Measurements from ENCODE around the gene HERPUD1.
"Not testable (repeated sequence)": the region's sequence is repeated elsewhere in the genome, so short reads cannot be mapped to it uniquely, and the experiment has no call there.

The HERPUD1 gene

DNA sequence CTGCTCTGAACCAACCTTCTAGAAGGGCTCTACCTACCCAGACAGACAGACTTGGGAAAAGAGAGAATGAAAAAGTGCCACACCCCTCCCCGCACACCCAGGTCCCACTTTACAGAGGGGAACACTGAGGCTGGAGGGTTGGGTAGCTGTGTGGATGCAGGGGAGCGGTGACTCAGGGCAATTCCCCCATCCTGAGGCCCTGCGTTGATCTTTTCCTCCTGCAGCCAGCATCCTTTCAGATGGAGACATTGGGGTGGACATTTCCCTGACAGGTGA lies 39.8 kb downstream of the HERPUD1 start:
- DNase-seq: no peak
- no peak for ATAC-seq
- H3K36me3 Mint-ChIP-seq (ENCODE audit: low read depth): no peaks in the 10 kb centered on the region
- H3K4me1 Mint-ChIP-seq: peaks cover 41% of the 10 kb centered on the region
- no peaks in the 10 kb centered on the region for H3K9me3 Mint-ChIP-seq
- H3K4me3 Mint-ChIP-seq: no peak overlapping the region
- no peaks in the 10 kb centered on the region for H3K27me3 Mint-ChIP-seq
- no peak overlapping the region for H3K27ac Mint-ChIP-seq

DNA sequence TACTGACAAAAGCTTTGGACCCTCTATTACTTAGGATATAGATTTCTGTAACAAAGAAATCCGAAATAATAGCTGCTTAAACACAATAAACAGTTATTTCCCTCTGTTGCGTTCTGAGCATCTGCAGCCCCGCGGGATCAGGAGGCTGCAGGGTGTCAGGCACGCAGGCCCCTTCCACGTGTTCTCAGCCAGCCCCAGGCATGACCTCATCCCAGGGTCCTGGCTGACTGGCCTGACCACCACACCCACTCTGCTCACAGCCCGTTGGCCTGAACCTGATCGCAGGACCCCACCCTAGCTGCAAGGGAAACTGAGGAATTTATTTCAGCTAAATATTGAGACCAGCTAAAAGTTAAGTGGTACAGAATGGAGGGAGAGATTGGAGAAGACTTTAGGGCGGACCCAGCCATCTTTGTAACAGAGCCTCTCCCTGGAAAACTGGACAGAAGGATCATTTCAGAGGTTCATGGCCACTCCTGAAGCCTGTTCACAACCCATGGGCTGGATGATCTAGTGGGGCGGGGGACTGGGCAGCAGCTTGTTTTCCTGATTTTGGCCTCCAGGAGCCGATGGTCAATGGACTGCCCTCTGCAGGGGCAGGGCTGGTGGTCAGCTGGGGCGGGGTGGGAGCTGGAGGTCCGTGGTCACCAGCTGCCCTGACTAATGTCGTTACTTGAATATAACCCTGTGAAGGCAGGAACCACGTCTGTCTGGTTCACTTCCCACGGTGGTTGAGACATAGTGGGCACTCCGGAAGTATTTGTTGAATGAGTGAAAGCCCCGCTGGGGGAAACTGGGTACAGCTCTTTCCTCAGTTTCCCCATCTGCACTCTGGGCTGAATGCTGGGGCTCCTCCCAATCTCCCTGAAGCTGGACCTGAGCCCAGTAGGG lies 40.7 kb downstream of the HERPUD1 start:
- Mint-ChIP-seq H3K4me3 (no peak overlapping the region), H3K27ac (no peak overlapping the region)

DNA sequence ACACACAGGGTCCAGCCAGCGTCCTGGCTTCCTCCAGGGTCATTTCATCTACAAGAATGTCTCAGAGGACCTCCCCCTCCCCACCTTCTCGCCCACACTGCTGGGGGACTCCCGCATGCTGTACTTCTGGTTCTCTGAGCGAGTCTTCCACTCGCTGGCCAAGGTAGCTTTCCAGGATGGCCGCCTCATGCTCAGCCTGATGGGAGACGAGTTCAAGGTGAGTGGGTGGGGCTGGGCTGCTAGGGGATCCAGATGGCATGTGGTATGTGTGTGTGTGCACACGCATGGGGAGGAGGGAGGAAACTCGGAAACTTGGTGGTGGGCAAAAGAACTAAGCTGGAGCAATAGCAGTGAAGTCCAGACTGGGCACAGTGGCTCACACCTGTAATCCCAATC lies 41.4 kb downstream of the HERPUD1 start:
- no peak for DNase-seq
- peaks cover 43% of the 10 kb centered on the region for H3K4me1 Mint-ChIP-seq
- H3K4me3 Mint-ChIP-seq: no peak overlapping the region
- no peak overlapping the region for H3K27ac Mint-ChIP-seq
- no peak for ATAC-seq
- H3K27me3 Mint-ChIP-seq: no peaks in the 10 kb centered on the region
- no peaks in the 10 kb centered on the region for H3K36me3 Mint-ChIP-seq (ENCODE audit: low read depth)
- no peaks in the 10 kb centered on the region for H3K9me3 Mint-ChIP-seq

More for the DNA sequence above, 40.7 kb downstream of the HERPUD1 start:
- DNase-seq: no peak
- H3K9me3 Mint-ChIP-seq: no peaks in the 10 kb centered on the region
- peaks cover 41% of the 10 kb centered on the region for H3K4me1 Mint-ChIP-seq
- H3K36me3 Mint-ChIP-seq (ENCODE audit: low read depth): no peaks in the 10 kb centered on the region
- ATAC-seq: no peak
- no peaks in the 10 kb centered on the region for H3K27me3 Mint-ChIP-seq

DNA sequence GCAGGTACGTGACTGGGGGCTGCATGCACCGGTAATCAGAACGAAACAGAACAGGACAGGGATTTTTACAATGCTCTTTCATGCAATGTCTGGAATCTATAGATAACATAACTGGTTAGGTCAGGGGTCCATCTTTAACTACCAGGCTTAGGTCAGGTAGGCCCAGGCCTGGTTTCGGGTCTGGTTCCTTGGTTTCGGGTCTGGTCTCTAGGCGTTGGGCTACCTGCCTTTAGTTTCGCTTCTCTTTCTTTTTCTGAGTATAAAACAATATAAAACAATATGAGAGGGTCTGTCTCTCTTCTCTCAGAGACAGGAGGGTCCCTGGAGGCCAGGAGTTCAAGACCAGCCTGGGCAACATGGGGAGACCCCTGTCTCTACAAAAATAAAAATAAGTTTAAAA lies 42.0 kb downstream of the HERPUD1 start:
- H3K9me3 Mint-ChIP-seq; H3K36me3 Mint-ChIP-seq (ENCODE audit: low read depth); ATAC-seq; H3K4me3 Mint-ChIP-seq; H3K27me3 Mint-ChIP-seq; DNase-seq; H3K27ac Mint-ChIP-seq: not testable (repeated sequence)
- H3K4me1 Mint-ChIP-seq: peaks cover 43% of the 10 kb centered on the region

DNA sequence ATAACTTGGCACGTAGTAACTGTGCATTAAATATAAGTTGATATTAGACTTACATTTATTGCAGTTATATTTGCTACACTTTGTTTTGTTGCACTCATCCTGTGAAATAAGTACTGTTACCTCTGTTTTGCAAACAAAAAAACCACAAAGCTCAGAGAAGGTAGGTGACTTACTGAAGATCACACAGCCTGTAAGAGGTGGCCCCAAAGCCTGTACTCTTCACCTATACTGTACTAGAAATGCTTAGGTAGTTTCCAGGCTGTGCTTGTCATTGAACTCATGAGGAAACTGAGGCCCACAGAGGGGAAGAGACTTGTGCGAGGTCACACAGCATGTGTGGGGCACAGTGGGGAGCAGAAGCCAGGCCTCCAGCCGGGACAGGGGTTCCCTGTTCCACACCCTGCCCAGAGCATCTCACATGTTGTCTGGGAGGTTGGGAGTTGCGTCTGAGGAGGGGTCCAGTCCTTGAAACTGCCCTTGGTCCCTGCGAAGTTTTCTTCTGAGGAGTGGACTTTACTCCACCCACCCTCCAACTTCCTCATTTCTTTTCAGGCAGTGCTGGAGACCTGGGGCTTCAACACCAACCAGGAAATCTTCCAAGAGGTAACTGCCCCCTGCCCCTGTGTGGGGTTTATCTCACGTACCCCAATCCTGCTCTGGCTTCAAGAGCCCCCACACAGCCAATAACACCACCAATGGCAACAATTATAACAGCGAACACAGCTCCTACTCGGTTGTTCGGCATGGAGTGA lies 42.8 kb downstream of the HERPUD1 start:
- DNase-seq (no peak), ATAC-seq (no peak)
- Mint-ChIP-seq H3K27ac (no peak overlapping the region), H3K9me3 (no peaks in the 10 kb centered on the region), H3K36me3 (ENCODE audit: low read depth) (no peaks in the 10 kb centered on the region), H3K4me3 (no peak overlapping the region), H3K4me1 (peaks cover 49% of the 10 kb centered on the region), H3K27me3 (no peaks in the 10 kb centered on the region)

DNA sequence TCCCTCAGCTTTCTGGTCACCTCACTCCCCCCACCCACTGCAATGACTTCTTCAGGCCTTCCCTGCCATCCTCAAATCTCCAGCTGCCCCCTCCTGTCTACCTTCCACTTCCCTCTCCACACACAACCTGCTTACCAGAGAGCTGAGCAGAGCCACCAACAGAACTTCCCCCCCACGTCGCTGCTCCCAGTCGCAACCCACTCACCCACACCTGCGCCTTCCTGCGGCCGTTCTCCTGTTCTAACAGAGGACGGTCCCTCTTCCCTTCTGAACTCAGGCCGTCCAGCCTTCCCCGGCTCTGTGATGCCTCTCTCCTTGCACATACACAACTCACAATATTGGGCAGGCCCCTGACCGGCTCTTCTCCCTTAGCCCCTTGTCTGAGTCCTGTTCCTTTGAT lies 43.8 kb downstream of the HERPUD1 start:
- Mint-ChIP-seq H3K9me3 (no peaks in the 10 kb centered on the region), H3K27ac (peak overlapping the region; percentile 29), H3K4me1 (peaks cover 58% of the 10 kb centered on the region), H3K4me3 (no peak overlapping the region), H3K36me3 (ENCODE audit: low read depth) (peaks cover 5% of the 10 kb centered on the region), H3K27me3 (no peaks in the 10 kb centered on the region)
- no peak for DNase-seq
- no peak for ATAC-seq

DNA sequence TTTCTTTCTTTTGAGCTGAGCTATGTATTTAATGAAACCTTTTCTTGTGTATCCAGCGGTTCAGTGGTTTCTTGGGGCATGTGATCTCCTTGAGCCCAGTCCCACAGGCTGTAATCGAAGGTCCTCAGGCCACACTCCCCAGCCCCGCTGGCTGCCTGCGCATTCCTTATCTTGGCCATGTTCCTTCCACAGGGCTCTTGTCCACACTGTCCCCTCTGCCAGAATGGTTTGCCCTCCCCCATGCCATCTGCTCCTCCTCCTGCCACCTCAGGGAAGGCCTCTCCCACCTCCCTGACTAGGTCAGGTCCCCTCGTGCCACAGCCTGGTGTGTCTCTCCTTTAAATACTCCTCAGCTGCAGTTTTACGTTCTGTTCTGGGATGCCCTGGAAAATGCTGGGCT lies 45.3 kb downstream of the HERPUD1 start:
- Mint-ChIP-seq H3K4me3 (no peak overlapping the region), H3K4me1 (peaks cover 67% of the 10 kb centered on the region), H3K27ac (no peak overlapping the region), H3K27me3 (no peaks in the 10 kb centered on the region), H3K9me3 (no peaks in the 10 kb centered on the region), H3K36me3 (ENCODE audit: low read depth) (peaks cover 12% of the 10 kb centered on the region)
- no peak for DNase-seq
- no peak for ATAC-seq

DNA sequence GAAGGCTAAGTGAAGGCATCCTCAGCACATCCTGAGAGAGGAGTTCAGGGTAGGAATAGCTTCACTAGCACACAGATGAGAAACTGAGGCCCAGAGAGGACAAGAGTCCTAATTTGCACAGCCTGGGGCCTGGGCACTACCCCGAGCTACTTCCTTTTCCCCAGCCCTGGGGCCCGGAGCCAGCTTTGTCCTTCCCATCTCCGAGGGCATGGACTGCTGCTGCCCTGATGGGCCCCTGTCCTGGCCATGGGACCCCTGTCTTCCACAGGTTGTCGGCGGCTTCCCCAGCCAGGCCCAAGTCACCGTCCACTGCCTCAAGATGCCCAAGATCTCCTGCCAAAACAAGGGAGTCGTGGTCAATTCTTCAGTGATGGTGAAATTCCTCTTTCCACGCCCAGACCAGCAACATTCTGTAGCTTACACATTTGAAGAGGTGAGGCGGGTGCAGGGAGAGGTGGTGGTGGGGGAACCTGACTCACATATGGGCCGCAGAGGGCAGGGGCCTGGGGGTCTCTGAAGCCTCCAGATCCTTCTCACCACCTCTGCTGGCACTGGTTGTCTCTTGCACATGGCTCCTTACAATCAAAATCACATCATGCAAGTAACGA lies 46.0 kb downstream of the HERPUD1 start:
- H3K27ac Mint-ChIP-seq: no peak overlapping the region
- peaks cover 19% of the 10 kb centered on the region for H3K36me3 Mint-ChIP-seq (ENCODE audit: low read depth)
- ATAC-seq (no peak), DNase-seq (no peak)
- H3K4me3 Mint-ChIP-seq: no peak overlapping the region
- H3K4me1 Mint-ChIP-seq: peaks cover 74% of the 10 kb centered on the region
- no peaks in the 10 kb centered on the region for H3K27me3 Mint-ChIP-seq
- H3K9me3 Mint-ChIP-seq: no peaks in the 10 kb centered on the region

DNA sequence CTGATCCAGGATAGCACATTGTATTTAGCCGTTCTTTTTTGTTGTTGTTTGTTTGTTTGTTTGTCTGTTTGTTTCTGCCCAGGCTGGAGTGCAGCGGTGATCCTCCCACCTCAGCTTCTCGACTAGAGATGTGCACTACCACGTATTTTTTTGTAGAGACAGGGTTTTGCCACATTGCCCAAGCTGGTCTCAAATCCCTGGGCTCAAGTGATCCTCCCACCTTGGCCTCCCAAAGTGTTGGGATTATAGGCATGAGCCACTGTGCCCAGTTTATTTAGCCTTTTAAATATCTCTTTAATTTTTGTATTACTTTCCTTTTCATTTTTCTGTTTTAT lies 48.2 kb downstream of the HERPUD1 start:
- ATAC-seq (no peak), DNase-seq (no peak)
- no peaks in the 10 kb centered on the region for H3K27me3 Mint-ChIP-seq
- H3K9me3 Mint-ChIP-seq: no peaks in the 10 kb centered on the region
- H3K4me3 Mint-ChIP-seq: no peak overlapping the region
- peaks cover 30% of the 10 kb centered on the region for H3K36me3 Mint-ChIP-seq (ENCODE audit: low read depth)
- no peak overlapping the region for H3K27ac Mint-ChIP-seq
- peaks cover 74% of the 10 kb centered on the region for H3K4me1 Mint-ChIP-seq

DNA sequence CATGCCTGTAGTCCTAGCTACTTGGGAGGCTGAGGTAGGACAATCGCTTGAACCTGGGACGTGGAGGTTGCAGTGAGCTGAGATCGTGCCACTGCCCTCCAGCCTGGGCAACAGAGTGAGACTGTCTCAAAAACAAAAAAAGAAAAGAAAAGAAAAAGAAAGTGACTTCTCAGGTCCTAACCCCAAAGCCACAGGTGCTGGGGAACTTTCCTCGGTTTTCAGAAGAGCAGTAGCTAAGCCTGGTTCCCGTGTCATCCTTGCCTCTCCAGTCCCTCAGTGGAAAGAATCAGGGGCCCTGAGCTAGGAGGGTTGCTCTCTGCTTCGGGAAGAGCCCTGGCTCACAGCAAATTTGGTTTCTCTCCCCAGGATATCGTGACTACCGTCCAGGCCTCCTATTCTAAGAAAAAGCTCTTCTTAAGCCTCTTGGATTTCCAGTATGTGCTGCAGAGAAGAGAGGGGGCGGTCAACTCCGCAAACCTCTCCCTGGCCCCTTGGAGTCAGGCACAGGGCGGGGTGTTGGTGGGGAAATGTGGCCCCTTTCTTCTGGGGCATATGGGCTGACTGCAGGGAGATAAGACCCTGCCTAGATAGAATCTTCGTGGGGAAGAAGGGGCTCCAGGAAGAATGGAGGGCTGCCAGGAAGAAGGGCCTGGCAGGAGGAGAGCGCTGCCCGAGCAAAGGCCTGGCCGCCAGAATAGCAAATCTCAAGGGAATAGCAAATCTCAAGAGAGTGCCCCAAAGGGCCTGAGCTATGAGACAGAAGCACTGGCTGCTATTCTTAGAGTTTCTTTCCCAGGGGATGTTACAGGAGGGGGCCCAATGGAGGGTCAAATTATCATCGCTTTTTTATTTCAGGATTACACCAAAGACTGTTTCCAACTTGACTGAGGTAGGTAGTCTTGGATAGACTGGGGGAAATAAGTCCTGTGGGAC lies 49.1 kb downstream of the HERPUD1 start:
- Mint-ChIP-seq H3K9me3 (no peaks in the 10 kb centered on the region), H3K27ac (peak overlapping the region; percentile 77), H3K27me3 (no peaks in the 10 kb centered on the region), H3K36me3 (ENCODE audit: low read depth) (peaks cover 34% of the 10 kb centered on the region), H3K4me1 (peaks cover 74% of the 10 kb centered on the region), H3K4me3 (peak overlapping the region; percentile 29)
- DNase-seq (no peak), ATAC-seq (peak; percentile 18)

DNA sequence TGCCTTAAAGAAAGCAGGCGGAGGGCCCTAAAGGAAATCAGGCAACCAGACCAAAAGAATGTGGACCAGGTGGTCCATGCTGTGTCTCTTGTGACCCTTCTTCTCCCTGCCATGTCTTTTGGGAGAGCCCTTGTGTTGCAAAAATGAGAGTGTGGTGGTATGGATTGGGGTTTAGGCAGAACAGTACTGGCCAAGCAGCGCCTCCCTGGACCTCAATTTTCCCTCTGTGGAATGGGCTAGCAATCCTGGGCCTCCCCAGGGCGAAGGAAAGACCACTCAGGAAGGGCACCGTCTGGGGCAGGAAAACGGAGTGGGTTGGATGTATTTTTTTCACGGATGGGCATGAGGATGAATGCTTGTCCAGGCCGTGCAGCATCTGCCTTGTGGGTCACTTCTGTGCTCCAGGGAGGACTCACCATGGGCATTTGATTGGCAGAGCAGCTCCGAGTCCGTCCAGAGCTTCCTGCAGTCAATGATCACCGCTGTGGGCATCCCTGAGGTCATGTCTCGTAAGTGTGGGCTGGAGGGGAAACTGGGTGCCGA lies 49.9 kb downstream of the HERPUD1 start:
- peak overlapping the region; percentile 77 for H3K27ac Mint-ChIP-seq

DNA sequence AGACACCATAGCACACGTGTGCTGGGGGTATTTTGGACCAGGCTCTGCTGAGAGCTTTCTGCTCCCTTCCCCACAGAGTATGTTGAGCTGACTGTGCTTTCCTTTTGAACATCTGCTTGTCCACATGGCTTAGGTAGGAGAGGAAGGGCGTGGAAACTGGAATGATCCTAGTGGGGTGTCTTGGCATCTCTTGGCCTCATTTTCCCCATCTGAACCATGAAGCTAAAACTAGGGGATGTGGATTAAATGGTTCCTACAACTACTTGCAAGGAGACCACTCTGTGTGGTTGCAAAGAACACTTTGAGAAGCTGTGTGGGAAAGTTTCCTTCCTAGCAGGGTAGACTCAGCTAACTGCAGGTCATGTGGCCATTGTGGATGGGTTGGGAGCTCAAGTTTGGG lies 50.8 kb downstream of the HERPUD1 start:
- ATAC-seq (no peak), DNase-seq (no peak)
- Mint-ChIP-seq H3K27ac (peak overlapping the region; percentile 75), H3K36me3 (ENCODE audit: low read depth) (peaks cover 35% of the 10 kb centered on the region), H3K27me3 (no peaks in the 10 kb centered on the region), H3K4me3 (no peak overlapping the region), H3K4me1 (peaks cover 84% of the 10 kb centered on the region), H3K9me3 (no peaks in the 10 kb centered on the region)

More for the DNA sequence above, 49.9 kb downstream of the HERPUD1 start:
- Mint-ChIP-seq H3K4me1 (peaks cover 75% of the 10 kb centered on the region), H3K36me3 (ENCODE audit: low read depth) (peaks cover 34% of the 10 kb centered on the region), H3K9me3 (no peaks in the 10 kb centered on the region), H3K27me3 (no peaks in the 10 kb centered on the region), H3K4me3 (no peak overlapping the region)
- ATAC-seq: no peak
- no peak for DNase-seq

DNA sequence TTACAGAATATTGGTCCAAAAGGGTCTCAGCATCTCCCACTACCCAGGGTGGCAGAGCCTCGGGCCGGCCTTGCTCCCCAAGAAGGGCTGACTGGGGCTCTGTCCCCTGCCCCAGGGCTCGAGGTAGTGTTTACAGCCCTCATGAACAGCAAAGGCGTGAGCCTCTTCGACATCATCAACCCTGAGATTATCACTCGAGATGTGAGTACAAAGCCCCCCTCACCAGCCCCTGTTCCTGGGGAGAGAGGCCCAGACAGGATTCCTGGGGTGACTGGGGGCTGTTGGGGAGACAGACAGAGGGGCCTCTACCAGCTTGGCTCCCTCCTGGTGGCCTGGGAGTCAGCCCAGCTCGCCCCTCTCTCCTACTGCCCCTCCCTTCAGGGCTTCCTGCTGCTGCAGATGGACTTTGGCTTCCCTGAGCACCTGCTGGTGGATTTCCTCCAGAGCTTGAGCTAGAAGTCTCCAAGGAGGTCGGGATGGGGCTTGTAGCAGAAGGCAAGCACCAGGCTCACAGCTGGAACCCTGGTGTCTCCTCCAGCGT lies 51.3 kb downstream of the HERPUD1 start:
- ATAC-seq (no peak), DNase-seq (no peak)
- Mint-ChIP-seq H3K27me3 (no peaks in the 10 kb centered on the region), H3K4me3 (no peak overlapping the region), H3K4me1 (peaks cover 88% of the 10 kb centered on the region), H3K27ac (peak overlapping the region; percentile 75), H3K36me3 (ENCODE audit: low read depth) (peaks cover 41% of the 10 kb centered on the region), H3K9me3 (no peaks in the 10 kb centered on the region)

DNA sequence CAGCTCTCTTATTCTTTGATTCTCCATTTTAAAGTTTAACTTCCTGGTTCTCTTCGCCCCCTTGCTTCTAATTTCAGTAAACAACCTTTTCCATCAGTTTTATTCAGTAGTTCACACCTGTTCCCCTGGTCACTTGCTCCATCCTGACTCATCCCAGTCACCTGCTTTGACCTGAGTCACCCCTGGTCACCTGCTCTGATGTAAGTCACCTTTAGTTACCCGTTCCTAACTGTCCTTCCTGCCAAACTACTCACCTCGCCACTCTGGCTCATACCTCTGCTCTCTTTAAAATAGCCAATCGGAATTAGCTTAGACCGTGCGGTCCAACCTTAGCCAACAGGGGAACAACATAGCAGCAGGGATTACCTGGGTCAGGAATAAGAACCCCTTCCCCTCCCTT lies 52.7 kb downstream of the HERPUD1 start:
- no peaks in the 10 kb centered on the region for H3K27me3 Mint-ChIP-seq
- peak overlapping the region; percentile 99 for H3K27ac Mint-ChIP-seq
- H3K4me3 Mint-ChIP-seq: peak overlapping the region; percentile 47
- H3K36me3 Mint-ChIP-seq (ENCODE audit: low read depth): peaks cover 44% of the 10 kb centered on the region
- H3K4me1 Mint-ChIP-seq: peaks cover 84% of the 10 kb centered on the region
- ATAC-seq (no peak), DNase-seq (no peak)
- no peaks in the 10 kb centered on the region for H3K9me3 Mint-ChIP-seq
